PC-9 (cell line): ENCODE data around the gene GAS2L1. TPM values are rescaled to one million over a fixed set of nuclear protein-coding genes. Genes with fewer than 3 reads are reported as not detected.

Experiments used
- BruUV-seq: library from RNA; stranded (reverse); fragments of 400-500 nt; replicated peaks from 2 replicates; lab custom pipeline; 2021; lab: Mats Ljungman, UMichigan
- CTCF ChIA-PET: fragments of 300-600 bp; sonication (Branson Sonifier 250); formaldehyde crosslinking; loops from one replicate; lab custom pipeline; 2022; ENCODE audit warnings: antibody characterized with exemption; lab: Charles Lee
- POLR2A ChIA-PET: fragments of 300-600 bp; sonication (Branson Sonifier 250); formaldehyde crosslinking; loops from one replicate; lab custom pipeline; 2022; ENCODE audit warnings: antibody characterized with exemption; ENCODE audit not compliant: unreplicated experiment; lab: Charles Lee
- DNase-seq, 2 experiments: peaks; one replicate each; pipeline versions ENCODE4 v3.0.0 to v3.0.0-alpha.2; 2015 to 2022; ENCODE audit warnings: mixed read lengths in 1 of 2
- H2AFZ ChIP-seq: fragments of 200-600 bp; sonication (generic); 2 replicates; pipeline ENCODE4 v1.8.1; 2017; ENCODE audit warnings: antibody characterized with exemption
- H3F3A ChIP-seq: fragments of 200-600 bp; sonication (generic); 2 replicates; pipeline ENCODE4 v1.8.1; 2017; ENCODE audit warnings: antibody characterized with exemption, mild to moderate bottlenecking, low read depth; ENCODE audit not compliant: insufficient read depth
- H3K27ac ChIP-seq: fragments of 200-600 bp; sonication (generic); 2 replicates; pipeline ENCODE4 v1.6.1; 2016; ENCODE audit warnings: mixed run types
- H3K27me3 ChIP-seq: fragments of 200-600 bp; sonication (generic); 2 replicates; pipeline ENCODE4 v1.6.1; 2016; ENCODE audit warnings: low read depth, mixed run types; ENCODE audit not compliant: insufficient read depth
- H3K36me3 ChIP-seq: fragments of 200-600 bp; sonication (generic); 2 replicates; pipeline ENCODE4 v1.6.1; 2016; ENCODE audit warnings: low read depth, mixed run types
- H3K4me1 ChIP-seq: fragments of 200-600 bp; sonication (generic); replicated peaks from 2 replicates; pipeline ENCODE4 v1.6.1; 2016; ENCODE audit warnings: mixed run types; ENCODE audit not compliant: insufficient read depth
- H3K4me2 ChIP-seq: fragments of 200-600 bp; sonication (generic); 2 replicates; pipeline ENCODE4 v1.6.1; 2017; ENCODE audit warnings: mixed run types
- H3K4me3 ChIP-seq: fragments of 200-600 bp; sonication (generic); 2 replicates; pipeline ENCODE4 v1.6.1; 2016; ENCODE audit warnings: mixed run types
- H3K79me2 ChIP-seq: fragments of 200-600 bp; sonication (generic); 2 replicates; pipeline ENCODE4 v1.6.1; 2017; ENCODE audit warnings: low read depth, mixed run types
- H3K9me2 ChIP-seq: fragments of 200-600 bp; sonication (generic); 2 replicates; pipeline ENCODE4 v1.8.1; 2017; ENCODE audit warnings: mild to moderate bottlenecking; ENCODE audit not compliant: insufficient read depth
- H3K9me3 ChIP-seq: fragments of 200-600 bp; sonication (generic); 2 replicates; pipeline ENCODE4 v1.8.1; 2016; ENCODE audit warnings: low read depth; ENCODE audit not compliant: insufficient read depth
- H4K20me1 ChIP-seq: fragments of 200-600 bp; sonication (generic); 2 replicates; pipeline ENCODE4 v1.8.1; 2017; ENCODE audit not compliant: insufficient read depth
- CTCF ChIP-seq: fragments of 200-600 bp; sonication (generic); conservative IDR thresholded peaks from 2 replicates; pipeline ENCODE4 v1.6.1; 2017; ENCODE audit warnings: mixed run types, antibody characterized with exemption, mild to moderate bottlenecking, moderate library complexity
- EZH2 ChIP-seq: fragments of 200-600 bp; sonication (generic); IDR thresholded peaks from 2 replicates; pipeline ENCODE4 v1.8.0; 2017; ENCODE audit warnings: antibody characterized with exemption, low read depth
- intact Hi-C: fragments of 100-400 bp; cut with micrococcal nuclease; formaldehyde crosslinking; loops from one replicate; pipeline ENCODE4 v1.10.0; 2022; ENCODE audit not compliant: unreplicated experiment
- total RNA-seq: library from RNA; stranded (reverse); gene quantifications from 2 replicates; pipeline ENCODE4 v1.2.3, GENCODE V29; 2021

Gene GAS2L1
- total RNA-seq, 1 experiment from 2014 or later, result 15.2 TPM

GRCh38 chr22:29315286-29316140 is 9.1 kb downstream of the GAS2L1 start, which contains the start of gene RASL10A:
RASL10A (minus strand) TSS chr22:29315697; CDS start chr22:29315246, 451 bp downstream.
- TF ChIP-seq EZH2, result no peak
- TF ChIP-seq CTCF, result no peak
- Histone ChIP-seq H3K4me2 (peak within 1 kb of the TSS; percentile 23; the same call in 1 of the 2 replicates), H2AFZ (no peak within 1 kb of the TSS), H3F3A (peaks cover 9% of the 10 kb centered on the region; the same call in 1 of the 2 replicates), H3K4me3 (no peak within 1 kb of the TSS), H3K4me1 (peaks cover 9% of the 10 kb centered on the region), H3K27me3 (no peaks in the 10 kb centered on the region), H3K79me2 (no peaks in the 10 kb centered on the region), H3K9me3 (no peaks in the 10 kb centered on the region), H4K20me1 (no peaks in the 10 kb centered on the region), H3K9me2 (no peaks in the 10 kb centered on the region), H3K27ac (no peak within 1 kb of the TSS), H3K36me3 (no peaks in the 10 kb centered on the region)
- CTCF ChIA-PET, result no interaction called here
- no peak for DNase-seq
- BruUV-seq, result no TSS peak
- intact Hi-C loops, result no loop called here
- POLR2A ChIA-PET, result no interaction called here

- H3K36me3 ChIP-seq, result no peaks in the 10 kb centered on the region
- ChIA-PET CTCF (no interaction called here), POLR2A (no interaction called here)
- H3K4me1 ChIP-seq, result peaks cover 3% of the 10 kb centered on the region
- no peak for DNase-seq
- H4K20me1 ChIP-seq, result no peaks in the 10 kb centered on the region
- no peaks in the 10 kb centered on the region for H3K27me3 ChIP-seq
- H3F3A ChIP-seq, result peaks cover 8% of the 10 kb centered on the region; the same call in 1 of the 2 replicates
- no peak overlapping the region for H3K4me2 ChIP-seq
- intact Hi-C loops, result no loop called here
- no TSS peak for BruUV-seq
- no peak overlapping the region for H2AFZ ChIP-seq
- TF ChIP-seq CTCF (no peak), EZH2 (no peak)
- H3K9me3 ChIP-seq, result no peaks in the 10 kb centered on the region
- no peaks in the 10 kb centered on the region for H3K79me2 ChIP-seq
- H3K27ac ChIP-seq, result no peak overlapping the region
- H3K4me3 ChIP-seq, result no peak overlapping the region
- no peaks in the 10 kb centered on the region for H3K9me2 ChIP-seq
These were observed 9.8 kb downstream of the GAS2L1 start for GRCh38 chr22:29316141-29316828.

- no peak overlapping the region for H2AFZ ChIP-seq
- H3K79me2 ChIP-seq, result no peaks in the 10 kb centered on the region
- TF ChIP-seq CTCF, result no peak
- peaks cover 11% of the 10 kb centered on the region; the same call in 1 of the 2 replicates for H3F3A ChIP-seq
- ChIA-PET CTCF (no interaction called here), POLR2A (interaction anchor here (0.6 kb wide), 1 partner anchor 254 kb away, joined by 9 read pairs; no protein-coding TSS in a partner anchor)
- H3K27ac ChIP-seq, result no peak overlapping the region
- DNase-seq, result no peak
- no peaks in the 10 kb centered on the region for H4K20me1 ChIP-seq
- H3K27me3 ChIP-seq, result no peaks in the 10 kb centered on the region
- intact Hi-C loops, result no loop called here
- BruUV-seq, result no TSS peak
- no peaks in the 10 kb centered on the region for H3K9me2 ChIP-seq
- H3K36me3 ChIP-seq, result no peaks in the 10 kb centered on the region
- H3K4me2 ChIP-seq, result no peak overlapping the region
- H3K4me3 ChIP-seq, result no peak overlapping the region
- H3K4me1 ChIP-seq, result no peaks in the 10 kb centered on the region
- H3K9me3 ChIP-seq, result no peaks in the 10 kb centered on the region
These were observed 11.5 kb downstream of the GAS2L1 start for GRCh38 chr22:29317827-29318454.
